ENCODE results near the gene IPCEF1. TPM values are rescaled to one million over a fixed set of nuclear protein-coding genes. Genes with fewer than 3 reads are reported as not detected.
"Not testable (repeated sequence)": the region's sequence is repeated elsewhere in the genome, so short reads cannot be mapped to it uniquely, and the experiment has no call there.

IPCEF1 gene
- total RNA-seq, 1 donor from 2014 or later = 2.0 TPM

DNA sequence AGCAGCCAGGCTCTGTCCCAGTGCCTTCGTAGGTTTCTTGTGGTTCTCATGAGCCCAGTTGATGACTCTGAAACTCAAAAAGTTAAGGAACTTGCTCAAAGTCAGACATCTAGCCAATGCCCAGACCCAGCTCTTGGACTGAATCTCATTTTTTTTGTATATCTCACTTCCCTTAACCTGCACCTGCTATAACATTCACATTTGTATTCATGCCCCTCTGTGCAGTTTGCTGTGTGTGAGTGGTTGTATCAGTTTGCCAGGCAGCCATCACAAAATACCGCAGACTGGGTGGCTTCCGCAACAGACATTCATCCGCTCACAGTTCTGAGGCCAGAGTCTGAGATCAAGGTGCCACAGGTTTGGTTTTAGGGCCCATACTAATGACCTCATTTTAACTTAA is 49.9 kb downstream of the IPCEF1 start:
- intact Hi-C loops (cut with DNase I) = no loop called here
- no peaks in the 10 kb centered on the region for H3K9me3 ChIP-seq
- TF ChIP-seq POLR2AphosphoS5 (IDR thresholded peaks at IDR 0.05; ENCODE audit: insufficient read depth in 1 of 2, low read depth in 1 of 2) (no peak), POLR2A (IDR thresholded peaks at IDR 0.05) (no peak)
- TF ChIP-seq, protein P1, sequence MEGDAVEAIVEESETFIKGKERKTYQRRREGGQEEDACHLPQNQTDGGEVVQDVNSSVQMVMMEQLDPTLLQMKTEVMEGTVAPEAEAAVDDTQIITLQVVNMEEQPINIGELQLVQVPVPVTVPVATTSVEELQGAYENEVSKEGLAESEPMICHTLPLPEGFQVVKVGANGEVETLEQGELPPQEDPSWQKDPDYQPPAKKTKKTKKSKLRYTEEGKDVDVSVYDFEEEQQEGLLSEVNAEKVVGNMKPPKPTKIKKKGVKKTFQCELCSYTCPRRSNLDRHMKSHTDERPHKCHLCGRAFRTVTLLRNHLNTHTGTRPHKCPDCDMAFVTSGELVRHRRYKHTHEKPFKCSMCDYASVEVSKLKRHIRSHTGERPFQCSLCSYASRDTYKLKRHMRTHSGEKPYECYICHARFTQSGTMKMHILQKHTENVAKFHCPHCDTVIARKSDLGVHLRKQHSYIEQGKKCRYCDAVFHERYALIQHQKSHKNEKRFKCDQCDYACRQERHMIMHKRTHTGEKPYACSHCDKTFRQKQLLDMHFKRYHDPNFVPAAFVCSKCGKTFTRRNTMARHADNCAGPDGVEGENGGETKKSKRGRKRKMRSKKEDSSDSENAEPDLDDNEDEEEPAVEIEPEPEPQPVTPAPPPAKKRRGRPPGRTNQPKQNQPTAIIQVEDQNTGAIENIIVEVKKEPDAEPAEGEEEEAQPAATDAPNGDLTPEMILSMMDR (IDR thresholded peaks at IDR 0.05) = no peak
- H3K27me3 ChIP-seq = no peaks in the 10 kb centered on the region
- no peak overlapping the region for H3K4me3 ChIP-seq
- no peaks in the 10 kb centered on the region for H3K4me1 ChIP-seq
- DNase-seq (ENCODE audit: extremely low spot score in 2 of 2) = no peak
- no peaks in the 10 kb centered on the region for H3K36me3 ChIP-seq
- no peak overlapping the region for H3K27ac ChIP-seq

- Histone ChIP-seq H3K27ac (no peak overlapping the region), H3K9me3 (no peaks in the 10 kb centered on the region), H3K27me3 (no peaks in the 10 kb centered on the region), H3K36me3 (no peaks in the 10 kb centered on the region), H3K4me1 (no peaks in the 10 kb centered on the region), H3K4me3 (no peak overlapping the region)
- no peak for DNase-seq (ENCODE audit: extremely low spot score in 2 of 2)
- intact Hi-C loops (cut with DNase I) = no loop called here
- TF ChIP-seq POLR2AphosphoS5 (IDR thresholded peaks at IDR 0.05; ENCODE audit: insufficient read depth in 1 of 2, low read depth in 1 of 2) = no peak
- no peak for TF ChIP-seq POLR2A (IDR thresholded peaks at IDR 0.05)
- TF ChIP-seq, protein P1 (IDR thresholded peaks at IDR 0.05) = no peak
Observed at GRCh38 chr6:154304191-154304590, 52.4 kb downstream of the IPCEF1 start.

GRCh38 chr6:154303642-154304041 is 53.0 kb downstream of the IPCEF1 start:
- not testable (repeated sequence) for H3K36me3 ChIP-seq; DNase-seq (ENCODE audit: extremely low spot score in 2 of 2); H3K4me3 ChIP-seq

GRCh38 chr6:154301839-154302752 is 54.5 kb downstream of the IPCEF1 start:
- intact Hi-C loops (cut with DNase I) = no loop called here
- DNase-seq (ENCODE audit: extremely low spot score in 2 of 2) = no peak
- H3K9me3 ChIP-seq = no peaks in the 10 kb centered on the region
- no peak overlapping the region for H3K4me3 ChIP-seq
- H3K27me3 ChIP-seq = no peaks in the 10 kb centered on the region
- H3K27ac ChIP-seq = no peak overlapping the region
- TF ChIP-seq POLR2A (IDR thresholded peaks at IDR 0.05) = no peak
- TF ChIP-seq POLR2AphosphoS5 (IDR thresholded peaks at IDR 0.05; ENCODE audit: insufficient read depth in 1 of 2, low read depth in 1 of 2) = no peak
- TF ChIP-seq, protein P1 (IDR thresholded peaks at IDR 0.05) = no peak
- peaks cover 16% of the 10 kb centered on the region for H3K4me1 ChIP-seq
- H3K36me3 ChIP-seq = no peaks in the 10 kb centered on the region

More at GRCh38 chr6:154303642-154304041, 53.0 kb downstream of the IPCEF1 start:
- H3K4me1 ChIP-seq; H3K27me3 ChIP-seq; intact Hi-C loops (cut with DNase I); H3K9me3 ChIP-seq; H3K27ac ChIP-seq: not testable (repeated sequence)

- intact Hi-C loops (cut with DNase I) = no loop called here
- TF ChIP-seq POLR2AphosphoS5 (IDR thresholded peaks at IDR 0.05; ENCODE audit: insufficient read depth in 1 of 2, low read depth in 1 of 2) = no peak
- no peak for TF ChIP-seq POLR2A (IDR thresholded peaks at IDR 0.05)
- TF ChIP-seq, protein P1 (IDR thresholded peaks at IDR 0.05) = no peak
- no peak for DNase-seq (ENCODE audit: extremely low spot score in 2 of 2)
- Histone ChIP-seq H3K27ac (no peak overlapping the region), H3K9me3 (no peaks in the 10 kb centered on the region), H3K27me3 (no peaks in the 10 kb centered on the region), H3K4me3 (no peak overlapping the region), H3K4me1 (peaks cover 17% of the 10 kb centered on the region), H3K36me3 (no peaks in the 10 kb centered on the region)
Observed at GRCh38 chr6:154301086-154301625, 55.4 kb downstream of the IPCEF1 start.
